SK-N-DZ (cell line): ENCODE results near the gene IQSEC3.
A peak's percentile ranks its signal among the peaks of the same experiment; 100 is the strongest.

ENCODE experiments used
- DNase-seq: peaks from one replicate; pipeline ENCODE4 v3.0.0-alpha.2; 2015; ENCODE audit warnings: low spot score

IQSEC3 gene

DNA sequence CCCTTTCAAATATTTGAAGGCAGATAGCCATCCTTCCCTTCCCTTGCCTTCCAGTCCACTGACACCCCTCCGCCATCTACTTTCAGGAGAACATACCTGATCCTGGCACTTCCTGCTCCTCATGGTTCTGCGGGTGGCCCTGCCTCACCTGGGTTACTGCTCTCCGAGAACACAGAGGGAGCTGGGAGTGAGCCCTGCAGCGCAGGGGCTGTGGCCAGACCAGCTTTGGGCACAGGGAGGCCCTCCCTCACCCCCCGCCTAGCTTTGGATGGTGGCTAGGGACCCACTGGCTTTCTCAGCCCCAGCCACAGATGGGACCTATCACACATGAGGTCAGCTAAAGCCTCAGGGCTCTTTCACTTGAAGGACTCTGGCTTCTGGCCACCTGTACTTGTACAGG lies 12.4 kb downstream of the IQSEC3 start:
- DNase-seq = no peak

DNA sequence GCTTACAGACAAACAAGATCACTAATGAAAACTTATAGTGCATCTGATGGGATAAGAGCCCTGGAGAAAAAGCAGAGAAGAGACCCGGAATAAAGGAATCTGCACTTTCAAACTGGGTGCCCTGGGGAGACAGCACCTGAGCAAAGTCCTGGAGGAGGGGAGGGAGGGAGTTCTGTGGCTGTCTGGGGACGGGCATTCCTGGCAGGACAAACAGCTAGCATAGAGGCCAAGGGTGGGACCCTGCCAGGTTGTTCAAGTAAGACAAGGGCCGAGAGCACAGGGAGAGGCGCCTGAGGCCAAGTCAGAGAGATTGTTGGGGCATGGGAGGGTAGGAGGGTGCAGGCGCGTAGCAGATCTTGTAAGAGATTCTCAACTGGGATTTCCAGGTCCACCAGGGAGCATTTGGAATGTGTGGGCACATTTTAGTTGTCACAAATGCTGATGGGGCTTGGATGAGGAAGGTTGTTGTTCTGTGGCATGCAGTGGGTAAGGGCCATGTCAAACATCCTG lies 14.2 kb downstream of the IQSEC3 start:
- DNase-seq = no peak

DNA sequence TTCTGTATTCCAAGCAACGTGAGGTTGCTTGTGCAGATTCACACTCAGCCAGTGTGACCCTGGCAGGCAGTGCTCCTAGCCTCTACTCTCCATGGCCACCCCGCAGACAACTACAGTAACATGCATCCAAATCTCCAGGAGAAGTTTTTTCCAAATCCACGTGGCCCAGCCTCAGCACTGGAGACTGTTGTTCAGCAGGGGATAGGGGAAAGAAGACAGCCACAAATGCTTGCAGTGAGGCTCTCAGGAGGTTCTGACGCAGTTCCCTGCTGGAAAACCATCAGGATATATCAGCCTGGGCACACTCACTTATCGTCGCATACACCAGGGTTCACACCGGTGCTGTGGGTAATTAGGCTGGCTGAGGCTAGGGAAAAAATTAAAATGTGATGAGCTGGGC lies 16.2 kb downstream of the IQSEC3 start:
- DNase-seq = no peak

DNA sequence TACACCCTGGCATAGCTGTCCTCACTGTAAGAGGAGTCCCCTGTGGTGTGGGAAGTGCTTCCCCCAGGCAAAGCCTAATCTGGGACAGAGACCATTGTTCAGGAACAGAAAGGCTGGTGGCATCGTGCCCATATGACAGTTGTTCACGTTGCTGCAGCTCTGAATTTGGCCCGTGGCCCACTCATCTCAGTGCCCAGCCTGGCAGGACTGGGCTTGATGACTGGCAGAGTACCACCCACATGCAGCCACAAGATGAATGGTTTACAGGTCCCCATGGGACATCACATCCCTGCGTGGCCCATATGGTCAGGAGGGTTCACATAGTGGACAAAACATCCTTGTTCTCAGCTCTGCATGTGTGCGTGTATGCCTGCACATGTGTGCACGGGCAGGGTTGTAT lies 17.5 kb downstream of the IQSEC3 start:
- DNase-seq = no peak

DNA sequence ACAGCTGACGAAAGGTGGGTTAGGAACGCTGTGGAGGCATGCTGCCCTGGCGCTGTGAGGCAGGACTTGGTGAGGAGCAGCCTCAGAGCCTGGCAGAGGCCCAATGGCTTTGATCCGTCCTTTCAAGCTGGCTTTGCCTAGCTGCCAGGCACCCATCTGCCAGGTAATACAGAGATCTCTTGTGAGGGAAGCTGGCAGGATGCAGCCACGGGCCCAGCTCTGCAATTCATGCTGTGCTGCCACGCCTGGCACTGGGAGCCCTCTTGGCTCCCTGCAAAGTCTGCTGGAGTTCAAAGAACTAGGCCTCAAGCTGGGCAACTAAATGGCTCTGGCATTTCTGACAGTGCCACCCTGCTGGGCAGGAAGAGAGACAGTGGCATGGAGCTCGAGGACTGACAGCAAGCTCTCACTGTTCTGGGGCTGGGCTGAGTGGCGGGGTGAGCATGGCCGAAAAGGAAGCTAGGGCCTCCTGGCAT lies 18.7 kb downstream of the IQSEC3 start:
- DNase-seq = no peak

DNA sequence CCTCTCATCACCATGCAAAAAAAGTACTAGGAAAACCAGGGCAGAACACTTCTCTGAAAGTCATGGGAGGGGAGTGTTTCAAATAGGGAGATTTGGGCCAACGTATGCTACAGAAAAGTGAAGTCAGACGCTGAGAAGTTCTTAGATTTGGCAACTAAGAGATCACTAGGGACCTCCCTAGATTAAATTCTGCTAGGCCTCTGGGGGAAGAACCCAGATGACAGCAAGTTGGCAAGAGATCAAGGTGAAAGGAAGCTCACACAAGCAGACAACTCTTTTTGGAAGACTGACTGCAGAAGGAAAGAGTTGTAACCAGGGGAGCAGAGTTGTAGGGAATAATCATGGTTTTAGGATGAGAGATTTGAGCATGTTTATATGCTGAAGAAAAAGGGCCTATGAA lies 20.7 kb downstream of the IQSEC3 start:
- no peak for DNase-seq

DNA sequence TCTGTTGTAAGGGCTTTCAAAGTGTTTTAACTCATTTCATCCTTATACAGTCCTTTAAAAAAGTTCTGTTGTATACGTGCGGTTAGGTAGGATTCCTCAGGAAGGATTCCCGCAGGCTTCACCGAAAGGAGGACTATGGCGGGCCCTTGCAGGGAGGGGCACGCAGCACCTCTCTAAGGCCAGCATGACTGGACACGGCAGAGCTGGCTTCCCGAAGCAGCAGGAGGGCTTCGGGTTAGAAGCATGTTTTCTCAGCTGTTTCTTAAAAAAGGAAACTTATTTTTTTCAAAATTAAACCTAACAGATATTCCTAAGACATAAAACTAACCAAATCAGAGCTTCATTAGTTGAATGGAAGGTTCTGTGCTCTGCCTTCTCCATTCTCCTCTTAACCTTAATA lies 21.3 kb downstream of the IQSEC3 start:
- DNase-seq = no peak

DNA sequence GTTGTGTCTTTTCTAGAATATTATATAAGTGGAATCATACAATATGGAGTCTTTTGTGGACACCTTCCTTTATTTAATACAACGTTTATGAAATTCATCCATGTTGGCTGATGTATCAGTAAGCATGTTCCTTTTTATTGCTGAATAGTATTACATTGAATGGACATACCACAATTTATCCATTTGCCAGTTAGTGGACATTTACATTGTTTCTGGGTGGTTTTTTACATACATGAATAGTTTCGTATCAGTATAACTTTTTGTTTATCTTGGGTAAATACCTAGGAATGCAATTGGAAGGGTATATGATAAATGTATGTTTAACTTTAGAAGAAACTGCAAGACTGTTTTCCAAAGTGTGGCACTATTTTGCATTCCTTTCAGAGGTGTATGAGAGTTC lies 23.1 kb downstream of the IQSEC3 start:
- DNase-seq = no peak

GRCh38 chr12:91213-91612 lies 24.6 kb downstream of the IQSEC3 start:
- DNase-seq = no peak

DNA sequence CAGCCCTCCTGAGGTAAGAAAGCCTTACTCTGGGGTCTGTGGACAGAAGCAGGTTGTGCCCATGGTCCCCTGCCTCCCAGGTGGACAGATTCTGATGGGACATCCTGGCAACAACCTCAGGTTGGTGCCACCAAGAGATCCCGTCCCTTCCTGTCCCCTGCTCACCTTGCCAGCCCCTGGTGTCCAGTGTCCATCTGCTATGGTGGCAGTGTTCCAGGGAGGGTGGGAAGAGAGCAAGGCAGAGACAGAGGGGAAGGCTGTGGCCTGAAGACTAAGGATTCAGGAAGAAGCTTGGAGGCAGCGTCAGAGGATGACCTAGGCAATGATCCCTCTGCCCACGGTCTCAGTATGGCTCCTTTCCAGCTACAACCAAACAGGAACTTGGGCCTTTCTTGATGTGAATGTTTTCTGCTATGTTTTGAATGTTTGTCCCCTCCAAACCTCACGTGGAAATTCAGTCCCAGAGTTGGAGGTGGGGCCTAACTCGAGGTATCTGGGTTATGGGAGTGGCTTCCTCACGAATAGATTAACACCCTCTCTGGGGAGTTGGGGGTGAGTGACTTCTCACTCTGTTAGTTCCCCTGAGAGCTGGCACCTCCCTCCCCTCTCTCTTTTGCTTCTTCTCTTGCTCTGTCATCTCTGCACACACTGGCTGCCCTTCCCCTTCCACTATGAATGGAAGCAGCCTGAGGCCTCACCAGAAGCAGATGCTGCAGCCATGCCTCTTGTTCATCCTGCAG lies 26.9 kb downstream of the IQSEC3 start:
- DNase-seq = no peak

- no peak for DNase-seq
These were observed 30.0 kb downstream of the IQSEC3 start for GRCh38 chr12:96543-96942.

DNA sequence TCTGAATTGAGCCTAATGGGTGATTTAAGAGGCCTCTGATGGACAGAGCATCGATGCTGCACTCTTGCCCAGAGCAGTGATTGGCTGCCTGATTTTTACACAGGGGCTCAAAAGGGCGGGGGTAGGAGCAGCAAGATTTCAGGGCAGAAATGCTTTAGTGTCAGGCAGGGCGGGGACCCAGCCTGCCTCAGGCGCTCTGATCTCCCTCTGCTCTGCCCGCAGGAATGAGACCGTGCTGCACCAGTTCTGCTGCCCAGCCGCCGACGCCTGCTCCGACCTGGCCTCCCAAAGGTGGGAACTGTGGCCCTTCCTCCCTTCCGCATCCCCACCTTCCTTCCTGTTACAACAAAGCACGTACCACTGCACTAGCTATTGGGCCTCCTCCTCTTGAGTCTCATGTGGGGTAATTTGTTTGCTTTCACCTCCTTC lies 32.4 kb downstream of the IQSEC3 start:
- DNase-seq = no peak

- no peak for DNase-seq
These were observed 33.0 kb downstream of the IQSEC3 start for GRCh38 chr12:99605-100004.

DNA sequence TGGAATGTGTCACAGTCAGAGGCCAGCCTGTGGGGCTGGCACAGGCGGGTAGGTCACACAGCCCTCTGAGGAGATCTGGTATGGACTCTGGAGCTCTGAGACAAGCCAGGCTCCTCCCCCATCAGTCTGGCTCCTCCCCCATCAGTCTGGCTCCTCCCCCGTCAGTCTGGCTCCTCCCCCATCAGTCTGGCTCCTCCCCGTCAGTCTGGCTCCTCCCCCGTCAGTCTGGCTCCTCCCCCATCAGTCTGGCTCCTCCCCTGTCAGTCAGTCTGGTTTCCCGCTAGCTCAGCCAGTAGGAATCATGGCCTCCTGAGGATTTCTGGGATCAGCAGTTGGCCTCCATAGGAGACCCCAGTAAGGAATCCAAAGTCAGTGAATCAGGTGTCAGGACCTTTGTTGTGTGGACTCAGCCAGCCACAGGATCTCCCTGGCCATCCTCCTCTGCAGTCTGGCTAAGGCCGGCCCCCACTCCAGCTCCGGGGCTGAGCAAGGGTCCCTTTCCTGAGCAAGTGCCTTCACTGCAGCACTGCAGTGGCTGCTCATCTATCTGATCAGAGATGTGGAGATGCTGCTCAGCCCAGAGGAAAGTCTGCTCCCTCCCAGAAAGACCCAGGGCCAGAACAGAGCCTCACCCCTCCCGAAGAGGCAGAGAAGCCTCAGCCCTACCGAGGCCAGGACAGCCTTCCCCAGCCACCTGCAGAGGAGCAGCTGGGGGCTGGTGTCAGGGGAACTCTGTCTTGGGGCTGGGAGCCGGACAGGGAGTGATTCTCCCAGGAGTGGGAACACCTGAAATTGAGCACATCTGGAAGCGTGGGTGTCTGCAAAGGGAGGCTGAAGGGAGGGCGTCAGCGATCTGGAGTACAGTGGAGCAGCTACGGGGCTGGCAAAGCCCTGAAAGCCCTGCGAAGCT lies 35.7 kb downstream of the IQSEC3 start:
- DNase-seq = no peak

GRCh38 chr12:102879-103168 lies 36.3 kb downstream of the IQSEC3 start:
- DNase-seq = no peak

- no peak for DNase-seq
These were observed 36.8 kb downstream of the IQSEC3 start for GRCh38 chr12:103169-103981.

DNA sequence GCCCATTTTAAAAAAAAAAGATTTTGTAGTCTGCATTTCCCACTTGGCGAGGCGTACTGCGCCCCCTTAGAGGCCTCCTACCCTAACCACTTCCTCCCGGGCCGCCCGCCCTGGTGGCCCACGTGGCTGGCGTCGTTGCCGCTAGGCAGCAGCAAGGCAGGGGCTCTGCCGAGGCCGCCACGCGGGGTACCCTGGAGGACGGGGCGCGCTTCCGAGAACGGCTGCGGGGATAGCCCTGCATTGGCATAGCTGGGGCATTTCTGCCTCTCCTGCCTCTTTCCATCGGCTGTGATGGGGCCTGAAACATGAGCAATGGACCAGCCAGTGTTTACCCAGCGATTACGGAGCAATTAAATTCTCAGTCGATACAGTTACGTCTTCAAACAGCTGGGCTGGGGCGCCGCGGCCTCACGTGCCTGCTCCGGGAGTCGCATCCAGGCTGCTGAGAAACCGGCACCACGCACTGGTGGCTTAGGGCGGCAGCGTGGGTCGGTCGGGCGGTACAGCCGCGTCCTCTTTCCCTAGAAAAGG lies 38.0 kb downstream of the IQSEC3 start:
- DNase-seq = peak; percentile 63

- no peak for DNase-seq
These were observed 39.1 kb downstream of the IQSEC3 start for GRCh38 chr12:105696-106095.

- DNase-seq = peak; percentile 40
These were observed 39.6 kb downstream of the IQSEC3 start for GRCh38 chr12:106118-106591.

- no peak for DNase-seq
These were observed 42.0 kb downstream of the IQSEC3 start for GRCh38 chr12:108594-108993.

GRCh38 chr12:109446-109845 lies 42.9 kb downstream of the IQSEC3 start:
- DNase-seq = no peak

DNA sequence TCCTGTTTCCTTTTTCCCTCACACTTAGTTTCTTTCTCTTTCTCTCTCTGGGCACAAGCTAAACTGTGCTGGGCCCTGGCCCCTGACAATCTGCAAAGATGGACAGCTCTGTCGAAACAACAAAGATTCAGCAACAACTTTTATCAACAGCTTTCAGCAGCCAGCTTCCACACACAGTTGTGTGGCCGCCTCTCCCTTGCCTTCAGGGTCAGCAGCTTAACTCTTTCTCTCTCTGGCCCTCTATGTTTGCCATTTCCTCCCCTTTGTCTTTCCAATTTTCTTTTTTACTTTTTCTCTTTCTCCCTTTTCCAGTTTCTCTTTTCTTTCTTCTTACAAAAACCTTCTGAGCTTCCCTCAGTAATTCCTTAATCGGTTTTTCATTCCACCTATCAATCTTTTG lies 43.3 kb downstream of the IQSEC3 start:
- DNase-seq = no peak
